HG02588 (cell line): ENCODE results near the gene PEAK1.
"Not testable (repeated sequence)": the region's sequence is repeated elsewhere in the genome, so short reads cannot be mapped to it uniquely, and the experiment has no call there.

Experiments used
- ATAC-seq: cut with Tn5 transposase; IDR thresholded peaks from one replicate; pipeline ENCODE4 v1.9.1; 2021; ENCODE audit warnings: mild to moderate bottlenecking, moderate library complexity; ENCODE audit not compliant: unreplicated experiment

PEAK1 gene

GRCh38 chr15:77406846-77407245, 13.1 kb downstream of the PEAK1 start:
- ATAC-seq, result no peak

- ATAC-seq, result not testable (repeated sequence)
Measured at GRCh38 chr15:77406173-77406759, 13.6 kb downstream of the PEAK1 start.

- no peak for ATAC-seq
Measured at GRCh38 chr15:77402740-77403379, 17.0 kb downstream of the PEAK1 start.

- ATAC-seq, result no peak
Measured at GRCh38 chr15:77400258-77400657, 19.6 kb downstream of the PEAK1 start.

GRCh38 chr15:77398927-77399326, 21.0 kb downstream of the PEAK1 start:
- ATAC-seq, result no peak

GRCh38 chr15:77396692-77397091, 23.2 kb downstream of the PEAK1 start:
- no peak for ATAC-seq

GRCh38 chr15:77395013-77395774, 24.7 kb downstream of the PEAK1 start:
- no peak for ATAC-seq

GRCh38 chr15:77393471-77393840, 26.4 kb downstream of the PEAK1 start:
- no peak for ATAC-seq

GRCh38 chr15:77392762-77393470, 27.0 kb downstream of the PEAK1 start:
- ATAC-seq, result no peak

- ATAC-seq, result no peak
Measured at GRCh38 chr15:77391372-77391951, 28.4 kb downstream of the PEAK1 start.

- no peak for ATAC-seq
Measured at GRCh38 chr15:77387365-77388105, 32.4 kb downstream of the PEAK1 start.

- ATAC-seq, result no peak
Measured at GRCh38 chr15:77386626-77387025, 33.3 kb downstream of the PEAK1 start.

GRCh38 chr15:77384589-77385359, 35.1 kb downstream of the PEAK1 start:
- no peak for ATAC-seq

GRCh38 chr15:77384086-77384485, 35.8 kb downstream of the PEAK1 start:
- no peak for ATAC-seq

GRCh38 chr15:77380033-77380432, 39.9 kb downstream of the PEAK1 start:
- ATAC-seq, result no peak

- ATAC-seq, result no peak
Measured at GRCh38 chr15:77376770-77377169, 43.1 kb downstream of the PEAK1 start.

GRCh38 chr15:77375133-77375532, 44.8 kb downstream of the PEAK1 start:
- no peak for ATAC-seq

GRCh38 chr15:77373441-77373840, 46.5 kb downstream of the PEAK1 start:
- ATAC-seq, result no peak

- no peak for ATAC-seq
Measured at GRCh38 chr15:77371850-77372563, 47.9 kb downstream of the PEAK1 start.
